Sigmoid colon (tissue), 7 donors: ENCODE measurements around the gene ZNF407. TPM values are rescaled to one million over a fixed set of nuclear protein-coding genes. Genes with fewer than 3 reads are reported as not detected.

Experiments
- DNase-seq: peaks from one replicate; pipeline ENCODE4 v3.0.0-alpha.2; 2019
- H3K27ac ChIP-seq, 4 donors: fragments of 200-600 bp; sonication (generic); one replicate each; pipeline ENCODE4 v1.5.1; 2016 to 2019; ENCODE audit warnings: mild to moderate bottlenecking in 1 of 4
- H3K27me3 ChIP-seq, 3 donors: fragments of 200-600 bp; sonication (generic); one replicate each; pipeline ENCODE4 v1.5.1; 2019; ENCODE audit warnings: mild to moderate bottlenecking in 1 of 3
- H3K36me3 ChIP-seq, 4 donors: fragments of 200-600 bp; sonication (generic); one replicate each; pipeline ENCODE4 v1.5.1; 2016 to 2019
- H3K4me1 ChIP-seq, 4 donors: fragments of 200-600 bp; sonication (generic); one replicate each; pipeline ENCODE4 v1.5.1; 2017 to 2019
- H3K4me3 ChIP-seq, 4 donors: fragments of 200-600 bp; sonication (generic); one replicate each; pipeline ENCODE4 v1.5.1; 2017 to 2019; ENCODE audit warnings: mild to moderate bottlenecking in 2 of 4, moderate library complexity in 1 of 4
- H3K9me3 ChIP-seq, 4 donors: fragments of 200-600 bp in 3 of 4; sonication (generic) in 3 of 4; one replicate each; pipeline versions ENCODE4 v1.5.1 to v1.6.1; 2013 to 2019
- EP300 ChIP-seq, 4 donors: sonication (generic); formaldehyde crosslinking; IDR thresholded peaks; one replicate each; pipeline ENCODE4 v1.6.1; 2017; ENCODE audit warnings: antibody characterized with exemption in 4 of 4
- POLR2A ChIP-seq, 2 donors: fragments of 450-650 bp; IDR thresholded peaks; one replicate each; pipeline ENCODE4 v1.6.1; 2016; ENCODE audit warnings: antibody characterized with exemption in 2 of 2, mild to moderate bottlenecking in 2 of 2, moderate library complexity in 2 of 2
- POLR2AphosphoS5 ChIP-seq, 4 donors: sonication (generic); formaldehyde crosslinking; IDR thresholded peaks; one replicate each; pipeline ENCODE4 v1.6.1; 2017; ENCODE audit warnings: antibody characterized with exemption in 4 of 4
- whole genome bisulfite sequencing, 2 donors: extraction: QIAGEN DNeasy Blood & Tissue Kit; methylation state at CpG; one replicate each; pipeline ENCODE4 v1.1.7; 2013; 5-methylcytosine and 5-hydroxymethylcytosine counted together
- intact Hi-C: fragments of 100-400 bp; cut with DNase I; formaldehyde crosslinking; loops from one replicate; pipeline ENCODE4 v1.15.1; 2023
- polyA plus RNA-seq, 3 donors: library from polyadenylated mRNA; stranded (reverse); fragments of 200-250 nt; gene quantifications; one replicate each; pipeline ENCODE4 v1.2.3, GENCODE V29; 2013
- total RNA-seq, 4 donors: library from RNA; depleted of rRNA; stranded (reverse); fragments of >200 nt; gene quantifications; one replicate each; pipeline ENCODE4 v1.1.0, GENCODE V29; 2016
- TF ChIP-seq, protein P1 (sequence below), 4 experiments: fragments of 450-650 bp in 3 of 4; fragments of 200-600 bp in 1 of 4; IDR thresholded peaks; one replicate each; pipeline ENCODE4 v1.5.1; 2016 to 2019; ENCODE audit warnings: antibody characterized with exemption in 4 of 4, mild to moderate bottlenecking in 3 of 4, moderate library complexity in 2 of 4
- donor health status: healthy with polysubstance abuse.
- donor health status: Bipolar disorder and iron deficiency.
- donor health status: healthy.

ZNF407 gene
- total and polyA plus RNA-seq, 7 donors = 1.4 to 19.8 (median 16.3) TPM

DNA sequence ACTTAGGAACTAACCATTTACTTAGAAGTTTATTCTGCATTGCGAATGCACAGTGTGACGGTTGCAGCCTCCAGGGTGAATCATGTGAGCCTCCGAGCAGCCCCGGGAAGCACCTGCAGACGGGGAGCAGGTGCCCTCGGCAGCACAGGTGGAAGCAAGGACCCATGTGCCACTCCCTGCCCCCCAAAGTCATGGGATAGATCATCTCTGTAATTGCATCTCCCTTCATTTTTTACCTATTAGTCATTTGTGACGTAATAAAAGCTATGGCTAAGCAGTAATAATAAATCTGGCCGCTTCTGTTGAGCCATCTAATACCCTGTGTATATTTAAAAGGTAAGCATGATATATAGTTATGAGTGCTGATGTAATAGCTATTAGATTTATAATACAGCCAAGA, 514.1 kb downstream of the ZNF407 start:
- intact Hi-C loops = loop anchor here (10.0 kb wide), 1 partner anchor 457 kb away; no protein-coding TSS in a partner anchor
- Histone ChIP-seq H3K27ac (peak overlapping the region in 2 of 4 donors; percentile 66 to 75), H3K4me3 (no peak overlapping the region), H3K4me1 (peaks cover 0 to 44% (median 23%) of the 10 kb centered on the region in 4 donors), H3K36me3 (no peaks in the 10 kb centered on the region), H3K9me3 (no peaks in the 10 kb centered on the region), H3K27me3 (no peaks in the 10 kb centered on the region)
- TF ChIP-seq POLR2AphosphoS5 (IDR thresholded peaks at IDR 0.05) (no peak), POLR2A (IDR thresholded peaks at IDR 0.05) (no peak), EP300 (IDR thresholded peaks at IDR 0.05) (no peak)
- TF ChIP-seq, protein P1, sequence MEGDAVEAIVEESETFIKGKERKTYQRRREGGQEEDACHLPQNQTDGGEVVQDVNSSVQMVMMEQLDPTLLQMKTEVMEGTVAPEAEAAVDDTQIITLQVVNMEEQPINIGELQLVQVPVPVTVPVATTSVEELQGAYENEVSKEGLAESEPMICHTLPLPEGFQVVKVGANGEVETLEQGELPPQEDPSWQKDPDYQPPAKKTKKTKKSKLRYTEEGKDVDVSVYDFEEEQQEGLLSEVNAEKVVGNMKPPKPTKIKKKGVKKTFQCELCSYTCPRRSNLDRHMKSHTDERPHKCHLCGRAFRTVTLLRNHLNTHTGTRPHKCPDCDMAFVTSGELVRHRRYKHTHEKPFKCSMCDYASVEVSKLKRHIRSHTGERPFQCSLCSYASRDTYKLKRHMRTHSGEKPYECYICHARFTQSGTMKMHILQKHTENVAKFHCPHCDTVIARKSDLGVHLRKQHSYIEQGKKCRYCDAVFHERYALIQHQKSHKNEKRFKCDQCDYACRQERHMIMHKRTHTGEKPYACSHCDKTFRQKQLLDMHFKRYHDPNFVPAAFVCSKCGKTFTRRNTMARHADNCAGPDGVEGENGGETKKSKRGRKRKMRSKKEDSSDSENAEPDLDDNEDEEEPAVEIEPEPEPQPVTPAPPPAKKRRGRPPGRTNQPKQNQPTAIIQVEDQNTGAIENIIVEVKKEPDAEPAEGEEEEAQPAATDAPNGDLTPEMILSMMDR (IDR thresholded peaks at IDR 0.05) = no peak
- no peak for DNase-seq
- WGBS, 2 donors = 68 to 78% methylated on average over 8 of the region's 8 CpGs

DNA sequence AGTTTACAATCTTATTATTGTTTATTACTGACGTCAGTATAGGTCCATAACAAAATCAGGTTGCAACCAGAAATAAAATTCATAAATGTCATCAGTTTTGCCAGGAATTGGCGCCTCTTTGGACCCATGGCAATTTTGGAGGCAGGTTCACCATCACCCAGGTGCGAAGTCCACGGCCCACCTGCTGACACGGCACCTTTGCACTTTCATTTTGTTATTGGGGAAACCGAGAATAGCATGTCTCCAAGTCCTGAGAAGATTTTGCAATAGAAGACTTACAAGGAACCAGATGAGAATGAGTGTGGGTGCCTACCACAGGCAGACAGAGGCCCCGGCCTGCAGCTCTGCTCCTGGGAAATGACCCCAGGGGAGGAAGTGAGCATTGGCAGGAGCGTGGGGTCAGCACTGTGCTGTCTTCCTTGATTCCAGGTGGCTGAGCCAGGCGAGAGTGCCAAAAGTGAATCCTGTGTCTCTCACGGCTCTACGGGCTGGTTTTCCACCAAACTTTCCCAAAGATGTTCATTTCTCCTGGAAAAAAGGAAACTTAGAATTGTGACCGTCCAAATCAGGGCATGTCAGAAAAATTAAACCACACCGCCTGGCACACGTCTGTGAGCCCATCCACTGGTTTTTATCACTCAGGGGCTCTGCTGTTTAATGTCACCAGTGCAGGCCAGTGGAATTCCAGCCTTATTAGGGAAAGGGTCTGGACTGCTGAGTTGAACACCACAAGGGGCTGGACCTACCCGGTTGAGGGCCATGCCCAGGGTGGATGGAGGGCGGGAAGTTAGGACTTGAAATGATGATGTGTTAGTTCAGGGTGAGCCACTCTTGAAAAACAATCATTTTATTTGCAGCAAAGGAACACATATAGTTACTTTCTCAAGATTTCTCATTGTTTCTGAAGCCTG, 514.8 kb downstream of the ZNF407 start:
- peak overlapping the region in 3 of 4 donors; percentile 57 to 75 (median 66) for H3K27ac ChIP-seq
- WGBS, 2 donors = 83 to 86% methylated on average over 16 of the region's 16 CpGs
- no peak for DNase-seq
- TF ChIP-seq POLR2AphosphoS5 (IDR thresholded peaks at IDR 0.05) (peak in 3 of 4 donors; percentile 49 to 77 (median 74)), POLR2A (IDR thresholded peaks at IDR 0.05) (no peak), EP300 (IDR thresholded peaks at IDR 0.05) (peak in 1 of 4 donors; percentile 33)
- TF ChIP-seq, protein P1 (IDR thresholded peaks at IDR 0.05) = no peak
- H3K4me1 ChIP-seq = peaks cover 0 to 44% (median 23%) of the 10 kb centered on the region in 4 donors
- no peaks in the 10 kb centered on the region for H3K36me3 ChIP-seq
- H3K9me3 ChIP-seq = no peaks in the 10 kb centered on the region
- H3K4me3 ChIP-seq = no peak overlapping the region
- no peaks in the 10 kb centered on the region for H3K27me3 ChIP-seq
- intact Hi-C loops = loop anchor here (10.0 kb wide), 1 partner anchor 458 kb away; no protein-coding TSS in a partner anchor

DNA sequence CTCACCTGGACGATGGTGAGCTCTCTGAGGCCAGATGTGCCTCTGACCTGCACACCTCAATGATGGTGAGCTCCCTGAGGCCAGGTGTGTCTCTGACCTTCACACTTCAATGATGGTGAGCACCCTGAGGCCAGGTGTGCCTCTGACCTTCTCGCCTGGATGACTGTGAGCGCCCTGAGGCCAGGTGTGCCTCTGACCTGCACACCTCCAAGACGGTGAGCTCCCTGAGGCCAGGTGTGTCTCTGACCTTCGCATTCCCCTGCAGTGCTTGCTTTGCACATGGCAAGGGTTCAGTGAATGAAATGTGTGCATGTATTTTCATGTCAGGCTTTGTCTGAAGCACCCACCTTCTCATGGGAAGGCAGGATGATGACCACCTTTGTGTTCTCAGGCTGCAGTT, 515.8 kb downstream of the ZNF407 start:
- TF ChIP-seq, protein P1 (IDR thresholded peaks at IDR 0.05) = no peak
- TF ChIP-seq POLR2A (IDR thresholded peaks at IDR 0.05) (no peak), EP300 (IDR thresholded peaks at IDR 0.05) (no peak), POLR2AphosphoS5 (IDR thresholded peaks at IDR 0.05) (no peak)
- intact Hi-C loops = loop anchor here (10.0 kb wide), 1 partner anchor 459 kb away; no protein-coding TSS in a partner anchor
- 89 to 90% methylated on average over 5 of the region's 5 CpGs for WGBS, 2 donors

DNA sequence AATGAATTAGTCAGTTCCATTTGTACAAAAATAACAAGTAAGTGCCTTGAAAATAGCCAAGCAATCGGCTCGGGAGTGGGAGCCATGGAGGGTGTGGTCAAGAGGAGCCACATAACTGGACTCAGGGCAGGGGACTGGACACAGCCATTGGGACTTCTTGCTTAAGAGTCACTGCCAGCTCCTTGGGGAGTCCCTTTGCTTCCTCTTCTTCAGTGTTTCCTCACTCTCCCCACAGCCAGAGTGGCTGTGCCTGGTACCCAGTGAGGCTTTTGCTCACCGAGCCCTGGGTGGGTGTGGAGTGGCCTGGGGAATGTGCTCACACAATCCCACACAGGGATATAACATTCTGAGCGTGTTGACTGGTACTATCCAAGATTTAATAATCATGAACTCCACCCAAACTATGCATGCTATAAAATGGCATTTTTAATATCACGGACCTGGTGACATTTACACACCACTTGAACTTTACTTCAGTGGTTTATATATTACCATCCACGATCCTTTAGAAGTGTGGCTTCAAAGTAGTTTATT, 516.6 kb downstream of the ZNF407 start:
- Histone ChIP-seq H3K4me3 (no peak overlapping the region), H3K27ac (peak overlapping the region in 3 of 4 donors; percentile 26 to 75 (median 66)), H3K36me3 (no peaks in the 10 kb centered on the region), H3K9me3 (no peaks in the 10 kb centered on the region), H3K4me1 (peaks cover 0 to 42% (median 23%) of the 10 kb centered on the region in 4 donors), H3K27me3 (no peaks in the 10 kb centered on the region)
- no peak for DNase-seq
- TF ChIP-seq POLR2A (IDR thresholded peaks at IDR 0.05) (no peak), EP300 (IDR thresholded peaks at IDR 0.05) (no peak), POLR2AphosphoS5 (IDR thresholded peaks at IDR 0.05) (no peak)
- TF ChIP-seq, protein P1 (IDR thresholded peaks at IDR 0.05) = no peak
- 66 to 75% methylated on average over 6 of the region's 6 CpGs for WGBS, 2 donors
- intact Hi-C loops = loop anchor here (10.0 kb wide), 1 partner anchor 459 kb away; no protein-coding TSS in a partner anchor

More for the DNA sequence above, 515.8 kb downstream of the ZNF407 start:
- peak overlapping the region in 3 of 4 donors; percentile 57 to 75 (median 66) for H3K27ac ChIP-seq
- DNase-seq = no peak
- no peaks in the 10 kb centered on the region for H3K36me3 ChIP-seq
- no peaks in the 10 kb centered on the region for H3K9me3 ChIP-seq
- no peaks in the 10 kb centered on the region for H3K27me3 ChIP-seq
- peaks cover 0 to 44% (median 23%) of the 10 kb centered on the region in 4 donors for H3K4me1 ChIP-seq
- no peak overlapping the region for H3K4me3 ChIP-seq

Other genes starting within 250 kb of the ZNF407 start
- gene DIPK1C, start 140.6 kb upstream of the ZNF407 start, total RNA-seq = 1 to 10 TPM in 2 of 4 donors, under 1 TPM in 1, not detected in 1; 0.82 to 1.1 (median 1.1) TPM
- gene DIPK1C, start 140.6 kb upstream of the ZNF407 start, polyA plus RNA-seq = under 1 TPM in 1 of 3 donors, not detected in 2; 0.48 TPM
- 10 to 100 TPM; 29.3 to 53.5 (median 46.4) TPM for gene CNDP2, start 101.5 kb upstream of the ZNF407 start, total RNA-seq
- gene CNDP2, start 101.5 kb upstream of the ZNF407 start, polyA plus RNA-seq = 100 to 1,000 TPM; 114 to 179 (median 132) TPM
- gene CNDP1, start 63.4 kb upstream of the ZNF407 start, total RNA-seq = not detected
- under 1 TPM in 2 of 3 donors, not detected in 1; 0.10 to 0.60 TPM for gene CNDP1, start 63.4 kb upstream of the ZNF407 start, polyA plus RNA-seq